GM21528 (cell line): Measurements from ENCODE around the gene ZC3H13.

Experiments
- ATAC-seq: cut with Tn5 transposase; IDR thresholded peaks from one replicate; pipeline ENCODE4 v1.9.1; 2021; ENCODE audit warnings: mild to moderate bottlenecking, moderate library complexity; ENCODE audit not compliant: unreplicated experiment, low FRiP score

The ZC3H13 gene

GRCh38 chr13:46062185-46062584, 9.6 kb upstream of the ZC3H13 start:
- no peak for ATAC-seq

- no peak for ATAC-seq
Observed at GRCh38 chr13:46059405-46059804, 6.9 kb upstream of the ZC3H13 start.

GRCh38 chr13:46058268-46058667, 5.7 kb upstream of the ZC3H13 start:
- no peak for ATAC-seq

- ATAC-seq = no peak
Observed at GRCh38 chr13:46057256-46058015, 4.9 kb upstream of the ZC3H13 start.

GRCh38 chr13:46053162-46054012, 841 bp upstream of the ZC3H13 start:
- no peak for ATAC-seq

DNA sequence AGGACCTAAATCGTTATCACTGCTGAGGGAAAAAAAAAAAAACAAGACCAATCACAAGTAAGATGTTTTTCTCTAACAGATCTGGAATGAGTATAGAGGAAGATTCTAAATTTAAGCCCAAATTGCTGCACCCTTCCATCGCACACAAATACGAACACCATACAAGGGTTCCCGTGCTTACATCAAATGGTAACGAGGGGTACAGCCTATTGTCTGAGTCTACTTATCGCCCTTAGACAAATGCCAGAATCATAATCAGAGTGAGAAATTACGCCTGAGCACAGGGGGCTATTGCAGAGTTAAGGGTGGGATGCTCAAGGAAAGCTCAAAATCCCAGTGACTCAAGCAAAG, 603 bp downstream of the ZC3H13 start:
- ATAC-seq = no peak

GRCh38 chr13:46050771-46051170, 1.8 kb downstream of the ZC3H13 start:
- ATAC-seq = no peak

GRCh38 chr13:46045424-46045823, 7.1 kb downstream of the ZC3H13 start:
- ATAC-seq = no peak

DNA sequence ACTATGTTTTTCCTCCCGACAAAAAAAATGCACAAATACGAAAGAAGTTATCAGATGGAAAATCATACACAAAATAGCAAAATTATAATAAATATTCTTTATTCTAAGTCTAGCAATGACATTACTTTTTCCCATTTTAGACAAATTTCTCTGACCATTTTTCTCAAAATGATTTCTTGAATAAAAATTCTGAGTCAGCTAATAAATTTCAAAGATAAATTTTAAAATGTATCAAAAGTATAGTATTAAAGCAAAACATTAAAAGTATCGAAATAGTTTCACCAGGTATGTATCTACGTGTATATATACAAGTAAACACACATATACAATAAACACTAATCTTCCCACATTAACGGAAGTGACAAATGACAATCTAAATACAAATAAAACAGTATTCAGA, 8.9 kb downstream of the ZC3H13 start:
- ATAC-seq = no peak

DNA sequence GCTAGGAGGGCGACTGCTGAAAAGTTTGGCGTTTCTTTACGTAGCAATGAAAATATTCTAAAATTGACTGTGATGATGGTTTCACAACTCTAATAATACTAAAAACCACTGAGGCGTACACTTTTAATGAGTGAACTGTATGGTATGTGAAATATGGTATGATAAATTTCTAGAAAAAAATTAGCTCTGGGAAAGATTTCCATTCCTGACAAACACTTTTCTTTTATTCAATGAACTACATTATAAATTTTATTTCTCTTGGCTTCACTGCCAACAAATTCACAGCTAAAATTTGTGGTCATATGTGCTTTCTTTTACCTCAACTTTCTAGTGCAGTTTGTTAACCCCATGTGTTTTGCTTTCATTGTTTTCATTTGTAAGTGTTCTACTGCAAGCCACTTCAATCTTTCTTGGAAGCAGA, 11.1 kb downstream of the ZC3H13 start:
- no peak for ATAC-seq

DNA sequence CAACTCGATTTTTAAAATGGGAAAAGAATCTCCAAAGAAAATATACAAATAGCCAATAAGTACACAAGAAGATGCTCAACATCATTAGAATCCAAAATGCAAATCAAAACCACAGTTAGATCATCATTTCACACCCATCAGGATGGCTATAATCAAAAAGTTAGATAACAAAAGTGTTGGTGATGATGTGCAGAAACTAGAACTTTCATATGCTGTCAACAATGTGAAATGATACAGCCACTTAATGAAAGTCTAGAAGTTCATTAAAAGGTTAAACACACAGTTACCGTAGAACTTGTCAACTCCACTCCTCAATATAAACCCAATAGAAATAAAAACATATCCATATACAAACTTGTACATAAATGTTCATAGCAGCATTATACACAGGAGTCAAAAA, 11.8 kb downstream of the ZC3H13 start:
- ATAC-seq = no peak

GRCh38 chr13:46039411-46040182, 12.9 kb downstream of the ZC3H13 start:
- no peak for ATAC-seq

DNA sequence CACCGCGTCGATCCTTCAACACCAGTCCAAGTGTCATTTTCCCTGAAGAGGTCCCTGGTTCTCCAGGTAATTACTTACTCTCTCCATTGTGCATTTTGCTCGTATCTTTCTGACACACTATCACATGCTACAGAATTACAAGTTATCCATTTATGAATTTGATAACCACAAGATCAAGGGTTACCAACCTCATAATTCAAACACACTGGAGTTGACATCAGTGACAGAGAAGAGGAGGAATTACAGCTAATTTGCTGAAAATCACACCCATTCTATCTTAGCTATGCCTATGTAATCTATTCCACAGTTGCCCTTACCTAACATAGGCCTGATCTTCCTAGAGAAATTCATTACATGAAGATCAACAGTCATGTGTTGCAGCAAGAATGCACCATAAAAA, 14.2 kb downstream of the ZC3H13 start:
- no peak for ATAC-seq

GRCh38 chr13:46035066-46035465, 17.5 kb downstream of the ZC3H13 start:
- no peak for ATAC-seq

DNA sequence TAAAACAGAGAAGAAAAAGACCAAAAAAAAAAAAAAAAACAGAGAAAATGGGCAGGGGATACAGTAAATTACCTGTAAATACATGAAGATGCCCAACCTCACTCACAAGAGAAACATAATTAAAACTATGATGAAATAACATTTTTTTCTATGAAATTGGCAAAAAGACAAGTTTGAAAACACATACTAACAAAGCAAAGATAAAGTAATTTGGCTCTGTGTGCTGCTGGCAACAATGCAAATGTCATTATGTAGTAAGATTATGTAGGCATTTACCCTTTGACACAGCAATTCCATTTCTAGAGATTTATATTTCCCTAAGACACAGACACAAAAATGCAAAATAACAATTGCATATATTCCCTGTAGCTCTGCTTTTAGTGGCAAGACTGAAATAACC, 20.2 kb downstream of the ZC3H13 start:
- no peak for ATAC-seq

DNA sequence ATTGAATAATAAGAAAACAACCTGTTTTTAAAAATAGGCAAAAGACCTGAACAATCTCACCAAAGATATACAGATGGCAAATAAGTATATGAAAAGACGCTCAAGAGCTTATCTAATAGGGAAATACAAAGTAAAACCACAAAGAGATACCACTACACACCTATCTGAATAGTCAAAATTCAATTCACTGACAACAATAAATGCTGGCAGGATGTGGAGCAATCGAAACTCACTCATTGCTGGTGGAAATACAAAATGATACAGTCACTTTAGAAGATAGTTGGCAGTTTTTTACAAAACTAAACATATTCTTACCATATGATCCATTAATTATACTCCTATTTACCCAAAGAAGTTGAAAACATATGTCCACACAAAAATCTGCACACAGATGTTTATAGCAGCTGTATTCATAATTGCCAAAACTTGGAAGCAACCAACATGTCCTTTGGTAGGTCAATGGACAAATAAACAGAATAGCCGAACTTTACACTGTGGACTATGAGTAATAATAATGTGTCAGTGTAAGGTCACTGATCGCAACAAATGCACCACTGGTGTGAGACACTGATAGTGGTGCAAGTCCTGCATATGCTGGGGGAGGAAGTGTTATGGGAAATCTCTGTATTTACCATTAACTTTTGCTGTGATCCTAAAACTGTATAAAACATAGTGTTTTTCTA, 20.8 kb downstream of the ZC3H13 start:
- no peak for ATAC-seq

- ATAC-seq = no peak
Observed at GRCh38 chr13:46025157-46025556, 27.4 kb downstream of the ZC3H13 start.

DNA sequence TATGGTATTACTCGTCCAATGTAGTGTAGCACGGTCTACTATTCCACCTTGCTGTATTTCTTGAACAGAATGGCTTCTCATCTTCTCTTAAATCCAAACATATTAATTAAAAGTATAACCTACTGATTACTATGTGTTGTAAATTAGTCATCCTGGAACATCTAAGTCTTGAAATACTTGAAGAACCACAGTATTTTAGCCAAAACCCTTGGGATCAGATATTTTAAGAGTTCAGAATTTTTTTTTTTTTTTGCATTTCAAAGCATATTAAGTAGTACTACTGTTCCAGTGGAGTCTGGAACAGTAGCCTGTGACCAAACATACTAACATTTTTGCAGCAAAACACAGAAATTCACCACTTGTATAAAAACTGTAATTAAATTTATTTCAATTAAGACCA, 30.1 kb downstream of the ZC3H13 start:
- ATAC-seq = no peak

GRCh38 chr13:46016216-46016615, 36.3 kb downstream of the ZC3H13 start:
- ATAC-seq = no peak

DNA sequence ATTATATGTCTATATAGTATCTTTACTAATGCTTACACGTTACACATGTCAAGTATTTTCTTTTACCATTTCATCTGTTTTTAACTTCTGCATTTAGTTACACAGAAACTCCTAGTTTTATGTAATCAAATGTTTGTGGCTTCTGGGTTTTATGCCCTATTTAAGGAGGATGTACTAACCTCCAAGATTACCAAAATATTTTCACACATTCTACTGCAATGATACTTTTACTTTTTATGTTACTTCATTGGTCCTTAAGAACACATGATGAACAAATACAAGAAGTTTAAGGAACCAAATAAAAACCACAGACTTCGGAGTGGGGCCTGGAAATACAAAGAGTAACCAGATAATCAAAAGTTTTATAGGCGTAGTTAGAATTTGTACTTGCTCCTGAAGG, 37.2 kb downstream of the ZC3H13 start:
- ATAC-seq = no peak

GRCh38 chr13:46012404-46012803, 40.1 kb downstream of the ZC3H13 start:
- no peak for ATAC-seq
